SKM-1 treated with dmso at 0.1 percent for 144 hours (cell line): ENCODE results near the gene C17orf50.

Experiments used
- DNase-seq: peaks from one replicate; lab custom pipeline; 2025; ENCODE audit not compliant: unreplicated experiment; lab: John Stamatoyannopoulos, UW

The C17orf50 gene

GRCh38 chr17:35780950-35781349 is 20.3 kb downstream of the C17orf50 start:
- no peak for DNase-seq

DNA sequence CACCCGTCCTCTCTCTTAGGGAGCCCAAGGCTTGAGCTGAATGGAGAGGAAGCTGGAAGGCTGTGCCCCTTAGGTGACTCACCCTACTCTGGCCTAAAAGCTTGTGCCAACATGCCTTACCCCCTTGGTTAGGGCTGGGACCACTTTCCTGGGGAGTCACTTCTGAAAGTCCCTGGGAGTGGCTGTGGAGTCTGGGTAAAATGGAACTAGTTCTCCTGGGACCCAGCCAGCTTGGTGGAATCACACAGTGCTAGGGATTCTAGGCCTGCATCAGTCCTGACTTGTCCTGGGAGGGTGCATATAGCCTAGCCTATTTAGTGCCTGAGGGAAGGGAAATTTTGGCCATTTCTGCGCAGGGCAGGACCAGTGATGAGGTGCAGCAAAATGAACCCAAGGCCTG is 24.2 kb downstream of the C17orf50 start:
- DNase-seq, result no peak

DNA sequence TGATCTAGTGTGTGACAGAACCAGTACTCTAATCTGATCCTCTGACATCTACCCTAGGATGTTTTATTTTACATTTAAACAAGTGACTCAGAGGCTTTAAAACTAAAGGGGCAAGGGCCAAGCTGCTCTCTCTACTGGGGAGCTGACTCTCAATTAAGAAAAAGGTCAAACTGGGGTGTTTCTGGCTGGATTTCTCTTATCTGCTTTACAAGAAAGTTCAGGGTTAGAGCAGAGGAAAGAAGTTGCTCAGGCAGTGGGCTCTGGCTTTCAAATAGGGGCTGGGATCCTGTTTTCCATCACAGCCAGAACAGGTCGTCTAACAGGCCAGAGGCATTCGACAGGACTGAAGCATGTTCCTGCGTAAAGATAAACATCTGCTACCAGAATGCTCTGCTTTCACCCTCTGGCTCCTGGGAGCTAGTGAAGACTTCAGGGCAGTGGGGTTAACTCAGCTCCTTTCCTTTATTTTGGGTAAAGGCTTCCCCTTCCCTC is 26.3 kb downstream of the C17orf50 start:
- no peak for DNase-seq

DNA sequence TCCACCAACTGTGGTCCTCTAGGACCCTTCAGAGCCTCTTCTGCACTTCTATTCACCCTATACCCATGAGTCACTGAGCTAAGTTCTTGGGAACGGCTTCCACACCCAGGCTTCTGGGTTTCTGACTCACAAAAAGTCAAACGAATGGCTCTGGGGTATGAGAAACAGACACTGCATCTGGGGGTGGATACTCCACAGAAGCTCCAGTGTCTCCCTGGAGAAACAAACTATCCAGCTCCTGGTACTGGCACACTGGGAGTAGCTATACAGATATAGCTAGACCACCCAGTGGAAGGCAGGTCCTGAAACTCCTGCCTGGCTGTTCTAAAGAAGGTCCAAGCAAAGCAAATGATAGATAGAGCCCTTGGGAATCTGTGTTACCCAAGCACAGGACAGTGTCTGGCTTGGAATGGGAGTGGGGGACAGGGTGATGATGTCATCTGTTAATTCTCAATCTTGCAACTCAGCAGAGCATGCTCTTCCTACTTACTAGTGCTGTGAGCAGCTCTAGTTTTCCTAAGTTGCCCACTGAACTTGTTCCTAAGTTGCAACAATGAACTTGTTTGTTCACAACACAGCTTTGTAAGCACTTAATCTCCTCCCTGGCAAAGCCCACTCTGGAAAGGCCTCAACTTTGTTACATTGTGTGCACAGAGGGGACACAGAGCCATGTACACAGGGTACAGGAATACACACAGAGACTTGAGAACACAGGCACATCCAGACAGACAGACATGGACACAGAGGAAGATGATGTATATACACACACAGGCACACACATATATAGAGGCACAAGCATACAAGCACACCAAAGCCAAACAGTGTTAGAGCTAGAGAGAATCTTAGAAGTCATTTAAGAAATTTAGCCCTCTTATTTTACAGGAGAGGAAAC is 28.0 kb downstream of the C17orf50 start:
- DNase-seq, result no peak

DNA sequence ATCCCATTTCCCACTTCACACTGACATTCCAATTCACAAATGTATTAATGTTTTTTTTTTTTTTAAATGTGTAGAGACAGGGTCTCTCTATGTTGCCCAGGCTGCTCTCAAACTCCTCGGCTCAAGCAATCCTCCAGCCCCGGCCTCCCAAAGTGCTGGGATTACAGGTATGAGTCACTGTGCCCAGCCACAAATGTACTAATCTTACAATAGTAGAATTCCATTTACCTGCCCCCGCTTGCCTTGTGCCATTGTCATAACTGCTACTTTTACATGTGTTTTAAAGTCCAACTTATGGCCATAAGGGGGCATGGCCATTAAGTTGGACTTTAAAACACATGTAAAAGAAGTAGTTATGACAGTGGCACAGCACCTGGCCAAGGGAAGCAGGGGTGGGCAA is 30.2 kb downstream of the C17orf50 start:
- DNase-seq, result no peak

GRCh38 chr17:35791681-35792350 is 31.1 kb downstream of the C17orf50 start:
- DNase-seq, result no peak

- no peak for DNase-seq
These were observed 32.6 kb downstream of the C17orf50 start for GRCh38 chr17:35793257-35793656.

GRCh38 chr17:35795007-35795870 is 34.6 kb downstream of the C17orf50 start, which contains the start of gene MMP28:
Gene MMP28, minus strand, starts transcription at chr17:35795641. Its CDS starts 264 bp downstream, at chr17:35795377.
- DNase-seq, result no peak

DNA sequence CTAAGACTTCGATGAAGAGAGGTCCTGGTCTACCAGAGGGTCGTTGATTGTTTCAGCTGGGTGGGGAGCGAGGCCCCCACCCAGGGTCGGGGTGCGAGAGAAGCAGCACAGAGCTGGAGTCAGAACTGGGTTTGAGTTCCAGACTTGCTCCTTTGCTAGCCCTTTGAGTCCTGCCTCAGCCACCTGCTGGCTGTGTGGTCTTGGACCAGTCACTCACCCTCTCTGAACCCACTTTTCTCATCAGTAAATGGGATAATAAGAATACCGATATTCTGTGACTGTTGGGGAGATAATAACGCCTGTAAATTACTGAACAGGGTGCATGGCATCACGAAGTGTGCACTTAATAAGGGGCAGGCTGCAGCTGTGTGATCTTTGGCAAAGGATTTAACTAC is 35.2 kb downstream of the C17orf50 start:
- no peak for DNase-seq

GRCh38 chr17:35796942-35797341 is 36.3 kb downstream of the C17orf50 start:
- no peak for DNase-seq

- DNase-seq, result no peak
These were observed 36.7 kb downstream of the C17orf50 start for GRCh38 chr17:35797370-35797769.

GRCh38 chr17:35797918-35798317 is 37.2 kb downstream of the C17orf50 start:
- DNase-seq, result no peak

- DNase-seq, result no peak
These were observed 39.3 kb downstream of the C17orf50 start for GRCh38 chr17:35799942-35800341.

DNA sequence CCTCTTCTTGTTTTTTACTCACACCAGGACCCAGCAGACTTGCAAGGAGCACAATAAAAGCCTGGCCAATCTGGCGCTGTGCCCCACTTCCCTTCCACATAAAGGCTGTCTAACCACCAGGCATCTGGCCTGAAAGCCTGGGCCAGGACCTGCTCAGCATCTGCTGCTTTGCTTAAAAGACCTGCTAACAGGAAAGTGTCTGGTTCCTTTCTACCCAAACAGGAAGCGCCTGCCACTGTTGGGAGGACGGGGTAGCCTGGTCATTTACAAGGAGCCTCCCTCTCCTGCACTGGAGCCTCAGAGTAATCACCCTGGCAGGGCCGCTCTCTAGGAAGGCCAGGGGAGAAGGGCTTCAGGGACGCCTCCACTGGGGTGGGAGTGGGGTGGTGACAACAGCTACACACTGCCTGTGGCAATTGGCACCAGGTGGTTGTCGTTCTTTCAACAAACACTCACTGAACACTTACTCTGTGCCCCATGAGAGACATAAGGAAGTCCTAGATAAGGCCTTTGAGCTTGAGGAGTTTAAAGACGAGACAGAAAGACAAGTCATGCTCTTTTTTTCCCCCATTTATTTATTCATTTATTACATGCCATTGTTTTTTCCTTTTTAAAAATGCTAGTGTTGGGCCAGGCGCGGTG is 41.0 kb downstream of the C17orf50 start:
- DNase-seq, result no peak

DNA sequence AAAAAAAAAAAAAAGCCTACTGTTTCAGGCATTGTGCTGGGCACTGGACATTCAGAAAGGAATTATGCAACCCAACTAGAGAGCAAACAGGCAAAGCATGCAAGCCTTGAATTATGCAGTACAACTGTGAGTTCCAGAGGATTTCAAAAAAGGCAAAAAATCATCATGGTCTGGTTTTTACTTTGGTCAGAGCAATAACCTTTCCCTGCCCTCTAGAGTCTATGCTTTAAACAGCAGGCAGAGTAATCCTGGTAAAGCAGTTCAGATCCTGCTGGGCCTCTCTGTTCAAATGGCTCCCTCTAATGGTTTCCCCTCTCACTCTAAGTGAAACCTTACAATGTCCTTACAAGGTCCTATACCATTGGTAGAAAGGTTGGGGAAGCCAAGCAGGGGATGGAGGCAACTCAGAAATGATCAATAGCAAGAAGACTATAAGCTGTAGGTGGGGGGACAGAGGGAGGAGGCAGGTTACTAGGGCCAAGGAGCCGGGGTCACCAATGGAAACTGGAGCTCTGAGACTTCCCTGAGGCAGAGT is 44.0 kb downstream of the C17orf50 start:
- DNase-seq, result peak; percentile 82

DNA sequence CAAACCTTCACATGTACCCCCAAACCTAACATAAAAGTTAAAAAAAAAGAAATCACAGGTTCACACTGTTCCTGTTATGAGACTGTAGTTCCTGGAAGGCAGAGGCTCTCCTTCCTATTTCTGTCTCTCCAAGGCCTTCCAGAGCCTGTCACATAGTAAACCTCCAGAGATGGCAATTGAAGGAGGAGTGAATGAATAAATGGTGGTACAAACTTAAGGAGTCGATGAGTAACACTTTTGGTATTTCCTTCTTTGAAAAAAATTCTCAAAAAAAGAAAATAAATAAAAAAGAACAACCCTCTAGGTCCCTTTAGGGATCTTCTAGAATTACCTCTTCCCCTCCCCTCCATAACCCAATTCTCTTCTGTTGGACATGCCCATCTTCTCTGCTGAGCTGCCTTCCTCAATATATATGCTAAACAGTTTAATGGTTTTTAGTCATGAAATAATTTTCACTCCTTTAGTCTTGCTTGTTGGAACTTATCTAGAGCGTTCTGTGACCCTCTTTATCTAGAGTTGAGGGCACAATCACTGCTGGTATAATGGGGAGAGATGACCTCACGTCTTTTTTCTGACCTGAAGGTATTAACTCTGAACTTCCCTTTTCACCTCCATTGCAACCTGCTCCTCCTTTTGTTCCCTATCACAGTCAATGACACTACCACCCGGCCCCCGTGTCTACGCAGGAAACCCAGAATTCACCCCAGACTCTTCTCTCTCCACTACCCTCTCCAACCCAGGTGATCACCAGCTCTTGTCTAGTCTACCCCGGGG is 46.9 kb downstream of the C17orf50 start:
- no peak for DNase-seq

DNA sequence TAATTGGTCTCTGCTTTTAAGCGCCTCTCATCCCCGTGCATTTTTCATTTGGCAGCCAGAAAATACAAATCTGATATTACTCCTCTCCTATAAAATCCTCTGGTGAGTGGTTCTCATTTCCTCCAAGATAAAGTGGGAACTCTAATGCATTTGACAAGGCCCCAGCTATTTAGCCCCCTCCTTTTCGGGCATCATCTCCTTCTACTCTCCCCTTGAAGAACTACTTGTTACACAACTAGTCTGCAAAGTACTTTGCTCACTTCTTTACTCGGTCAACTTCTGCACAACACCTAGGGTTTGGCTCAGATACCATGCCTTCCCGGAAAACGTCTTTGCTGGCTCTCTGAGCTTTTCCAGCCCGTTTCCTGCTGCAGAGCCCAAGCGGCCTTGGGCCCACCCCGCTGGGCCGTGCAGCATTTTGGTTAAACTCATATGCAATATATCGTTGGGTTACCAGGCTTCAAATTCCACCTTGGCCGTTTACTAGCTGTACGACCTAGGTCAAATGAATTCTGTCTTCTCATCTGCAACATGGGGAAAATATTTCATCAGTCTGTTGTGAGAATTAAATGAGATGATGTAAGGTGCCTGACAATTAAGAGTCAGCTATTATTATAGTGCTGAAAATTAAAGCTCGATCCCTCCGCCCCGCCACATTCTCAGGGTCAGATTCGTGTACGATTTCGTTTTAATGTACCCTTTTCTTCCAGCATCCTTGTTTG is 47.7 kb downstream of the C17orf50 start:
- no peak for DNase-seq

- DNase-seq, result peak; percentile 99
These were observed 48.5 kb downstream of the C17orf50 start, which contains the start of gene TAF15 for GRCh38 chr17:35808962-35809854. Gene TAF15, plus strand, starts transcription at chr17:35809484. Its CDS starts 86 bp downstream, at chr17:35809570.
